Placental pericyte (primary cell): ENCODE data around the gene RIMKLB. TPM values are rescaled to one million over a fixed set of nuclear protein-coding genes. Genes with fewer than 3 reads are reported as not detected.

Experiments
- total RNA-seq: library from RNA; depleted of rRNA; stranded (reverse); fragments of >200 nt; gene quantifications from 2 replicates; pipeline ENCODE4 v1.2.3, GENCODE V29; 2012

The RIMKLB gene
- 12.5 and 15.1 TPM in 2 replicates for total RNA-seq

GRCh38 chr12:8697476-8698131 is at the start of gene RIMKLB:
Gene RIMKLB (plus strand): TSS chr12:8697991. CDS start chr12:8713867, 15,876 bp downstream.

GRCh38 chr12:8662593-8662992 is 35.2 kb upstream of the RIMKLB start, which contains the start of gene MFAP5:
Gene MFAP5 (minus strand): TSS chr12:8662826. CDS start chr12:8662104, 722 bp downstream.

GRCh38 chr12:8822298-8822697 is 124.5 kb downstream of the RIMKLB start, which contains the start of gene A2ML1:
Gene A2ML1 (plus strand): TSS chr12:8822621. CDS start chr12:8822652, 31 bp downstream.

Other genes starting within 250 kb of the RIMKLB start
- gene CLEC6A, start 242.0 kb upstream of the RIMKLB start, total RNA-seq, result not detected in 2 replicates
- not detected in 2 replicates for gene CLEC4D, start 184.5 kb upstream of the RIMKLB start, total RNA-seq
- not detected in 2 replicates for gene CLEC4E, start 157.1 kb upstream of the RIMKLB start, total RNA-seq
- not detected in 2 replicates for gene AICDA, start 85.1 kb upstream of the RIMKLB start, total RNA-seq
- gene MFAP5, start 35.2 kb upstream of the RIMKLB start, total RNA-seq, result under 0.01 and 0.86 TPM in 2 replicates
- 0.72 TPM in 1 of 2 replicates, not detected in the other for gene A2ML1, start 124.6 kb downstream of the RIMKLB start, total RNA-seq
- 20.9 and 38.7 TPM in 2 replicates for gene PHC1, start 216.5 kb downstream of the RIMKLB start, total RNA-seq